Spleen (tissue), 7 donors: ENCODE results near the gene MICU1.

Source experiments
- POLR2A ChIP-seq, 3 donors: fragments of 450-650 bp; IDR thresholded peaks; one replicate each; pipeline ENCODE4 v1.5.1; 2017; ENCODE audit warnings: antibody characterized with exemption in 3 of 3, mild to moderate bottlenecking in 1 of 3
- POLR2AphosphoS5 ChIP-seq, 3 donors: sonication (generic); formaldehyde crosslinking; IDR thresholded peaks; one replicate each; pipeline ENCODE4 v1.5.1; 2017; ENCODE audit warnings: antibody characterized with exemption in 3 of 3
- TF ChIP-seq, protein P1 (sequence below), 11 experiments: fragments of 200-600 bp in 7 of 11; fragments of 450-650 bp in 4 of 11; sonication (generic) in 4 of 11; IDR thresholded peaks in 8 of 11; conservative IDR thresholded peaks in 3 of 11; 1 replicate in 7 of 11; 2 replicates in 4 of 11; pipeline versions ENCODE4 v1.4.0 to v1.8.0; 2016 to 2021; ENCODE audit warnings: antibody characterized with exemption in 11 of 11, inconsistent platforms in 4 of 11, mild to moderate bottlenecking in 1 of 11
- donor health status: DM: no; HTN: no; CAD: no; lungs with moderate emphysema.
- donor health status: DM: no; HTN: no; CAD: no.
- donor health status: DM: no; HTN: no; CAD: no.

DNA sequence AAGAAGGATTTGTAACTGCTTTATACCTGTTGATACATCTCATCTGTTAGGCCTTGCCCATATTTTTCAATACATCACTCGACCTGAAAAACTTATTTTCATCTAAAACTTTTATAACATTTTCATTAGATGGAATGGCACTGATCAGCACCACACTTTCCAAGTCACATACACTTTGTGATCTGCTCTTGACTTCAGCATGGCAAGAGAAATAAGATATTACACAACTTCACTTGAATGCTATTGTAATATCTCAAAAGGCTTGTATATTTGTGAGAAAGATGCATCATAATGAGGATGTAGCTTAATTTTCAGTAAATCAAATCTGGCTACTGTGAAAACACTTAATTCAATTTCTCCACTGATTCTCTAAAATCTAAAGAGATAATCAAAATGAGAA is 126.2 kb downstream of the MICU1 start:
- TF ChIP-seq, protein P1, sequence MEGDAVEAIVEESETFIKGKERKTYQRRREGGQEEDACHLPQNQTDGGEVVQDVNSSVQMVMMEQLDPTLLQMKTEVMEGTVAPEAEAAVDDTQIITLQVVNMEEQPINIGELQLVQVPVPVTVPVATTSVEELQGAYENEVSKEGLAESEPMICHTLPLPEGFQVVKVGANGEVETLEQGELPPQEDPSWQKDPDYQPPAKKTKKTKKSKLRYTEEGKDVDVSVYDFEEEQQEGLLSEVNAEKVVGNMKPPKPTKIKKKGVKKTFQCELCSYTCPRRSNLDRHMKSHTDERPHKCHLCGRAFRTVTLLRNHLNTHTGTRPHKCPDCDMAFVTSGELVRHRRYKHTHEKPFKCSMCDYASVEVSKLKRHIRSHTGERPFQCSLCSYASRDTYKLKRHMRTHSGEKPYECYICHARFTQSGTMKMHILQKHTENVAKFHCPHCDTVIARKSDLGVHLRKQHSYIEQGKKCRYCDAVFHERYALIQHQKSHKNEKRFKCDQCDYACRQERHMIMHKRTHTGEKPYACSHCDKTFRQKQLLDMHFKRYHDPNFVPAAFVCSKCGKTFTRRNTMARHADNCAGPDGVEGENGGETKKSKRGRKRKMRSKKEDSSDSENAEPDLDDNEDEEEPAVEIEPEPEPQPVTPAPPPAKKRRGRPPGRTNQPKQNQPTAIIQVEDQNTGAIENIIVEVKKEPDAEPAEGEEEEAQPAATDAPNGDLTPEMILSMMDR (IDR thresholded peaks at IDR 0.05 in 8 of 11, conservative IDR thresholded peaks at IDR 0.05 in 3 of 11) = no peak
- no peak for TF ChIP-seq POLR2AphosphoS5 (IDR thresholded peaks at IDR 0.05)
- TF ChIP-seq POLR2A (IDR thresholded peaks at IDR 0.05) = no peak
